ENCODE data around the gene TTLL11.

The TTLL11 gene

GRCh38 chr9:121889990-121890563, 203.0 kb downstream of the TTLL11 start:
- Histone ChIP-seq H3K23ac (ENCODE audit: low read depth, low read length, poor library complexity) (no peak overlapping the region), H3K4ac (ENCODE audit: low read length) (no peak overlapping the region), H2BK5ac (ENCODE audit: low read length) (no peak overlapping the region), H2AFZ (ENCODE audit: low read length) (no peak overlapping the region), H3K27me3 (ENCODE audit: control insufficient read depth in 3 of 3, insufficient read depth in 3 of 3, low read depth in 1 of 3, low read length in 3 of 3) (peaks cover 0 to 52% (median under 1%) of the 10 kb centered on the region in 3 experiments), H3K14ac (ENCODE audit: low read length) (no peak overlapping the region), H3K4me3 (ENCODE audit: low read length in 2 of 2) (no peak overlapping the region), H2BK15ac (ENCODE audit: low read length) (no peak overlapping the region), H4K91ac (ENCODE audit: low read depth, low read length, poor library complexity) (no peak overlapping the region), H3K27ac (replicated peaks; ENCODE audit: low read length) (no peak overlapping the region), H2AK5ac (ENCODE audit: low read depth, low read length) (peak overlapping the region; percentile 80), H4K8ac (ENCODE audit: low read depth, low read length) (no peak overlapping the region), H3K36me3 (replicated peaks in 1 of 2; ENCODE audit: control insufficient read depth in 2 of 2, insufficient read depth in 2 of 2, low read length in 2 of 2) (no peaks in the 10 kb centered on the region), H3K9me3 (replicated peaks in 1 of 2; ENCODE audit: control insufficient read depth in 2 of 2, insufficient read depth in 1 of 2, low read depth in 1 of 2, low read length in 2 of 2) (no peaks in the 10 kb centered on the region), H3K4me1 (ENCODE audit: control insufficient read depth in 2 of 2, insufficient read depth in 1 of 2, low read depth in 1 of 2, low read length in 2 of 2) (peaks cover 10 to 34% of the 10 kb centered on the region in 2 donors), H2BK120ac (ENCODE audit: low read depth, low read length) (no peak overlapping the region), H3K79me1 (ENCODE audit: low read depth, low read length) (no peaks in the 10 kb centered on the region), H2BK12ac (ENCODE audit: low read length) (no peak overlapping the region), H3K9ac (ENCODE audit: low read depth, low read length, poor library complexity) (peak overlapping the region; percentile 44), H3K4me2 (ENCODE audit: insufficient read depth, low read length, poor library complexity, severe bottlenecking) (no peak overlapping the region), H3K18ac (ENCODE audit: low read length) (peak overlapping the region; percentile 66)
- no peak for DNase-seq (ENCODE audit: low spot score)
- no CpG with 5 or more reads among the region's 2 CpGs for WGBS, 2 donors (ENCODE audit: extremely low coverage in 2 of 2, insufficient read length in 2 of 2, insufficient replicate concordance in 1 of 2)

- DNase-seq (ENCODE audit: low spot score), result no peak
- Histone ChIP-seq H3K23ac (ENCODE audit: low read depth, low read length, poor library complexity) (no peak overlapping the region), H2BK120ac (ENCODE audit: low read depth, low read length) (no peak overlapping the region), H3K4me2 (ENCODE audit: insufficient read depth, low read length, poor library complexity, severe bottlenecking) (no peak overlapping the region), H3K18ac (ENCODE audit: low read length) (no peak overlapping the region), H3K36me3 (replicated peaks in 1 of 2; ENCODE audit: control insufficient read depth in 2 of 2, insufficient read depth in 2 of 2, low read length in 2 of 2) (no peaks in the 10 kb centered on the region), H3K9ac (ENCODE audit: low read depth, low read length, poor library complexity) (no peak overlapping the region), H4K8ac (ENCODE audit: low read depth, low read length) (no peak overlapping the region), H3K9me3 (replicated peaks in 1 of 2; ENCODE audit: control insufficient read depth in 2 of 2, insufficient read depth in 1 of 2, low read depth in 1 of 2, low read length in 2 of 2) (no peaks in the 10 kb centered on the region), H3K4me1 (ENCODE audit: control insufficient read depth in 2 of 2, insufficient read depth in 1 of 2, low read depth in 1 of 2, low read length in 2 of 2) (peaks cover 22 to 47% of the 10 kb centered on the region in 2 donors), H3K79me1 (ENCODE audit: low read depth, low read length) (no peaks in the 10 kb centered on the region), H2AK5ac (ENCODE audit: low read depth, low read length) (no peak overlapping the region), H2BK5ac (ENCODE audit: low read length) (no peak overlapping the region), H4K91ac (ENCODE audit: low read depth, low read length, poor library complexity) (no peak overlapping the region), H3K4ac (ENCODE audit: low read length) (no peak overlapping the region), H2AFZ (ENCODE audit: low read length) (no peak overlapping the region), H2BK15ac (ENCODE audit: low read length) (no peak overlapping the region), H3K27ac (replicated peaks; ENCODE audit: low read length) (no peak overlapping the region), H3K14ac (ENCODE audit: low read length) (no peak overlapping the region), H3K4me3 (ENCODE audit: low read length in 2 of 2) (no peak overlapping the region), H2BK12ac (ENCODE audit: low read length) (no peak overlapping the region), H3K27me3 (ENCODE audit: control insufficient read depth in 3 of 3, insufficient read depth in 3 of 3, low read depth in 1 of 3, low read length in 3 of 3) (peaks cover 0 to 58% (median 0%) of the 10 kb centered on the region in 3 experiments)
- no CpG with 5 or more reads among the region's 4 CpGs for WGBS, 2 donors (ENCODE audit: extremely low coverage in 2 of 2, insufficient read length in 2 of 2, insufficient replicate concordance in 1 of 2)
Observed at GRCh38 chr9:121888438-121888775, 204.7 kb downstream of the TTLL11 start.

- H4K8ac ChIP-seq (ENCODE audit: low read depth, low read length), result no peak overlapping the region
- no peak overlapping the region for H3K9ac ChIP-seq (ENCODE audit: low read depth, low read length, poor library complexity)
- H3K27me3 ChIP-seq (ENCODE audit: control insufficient read depth in 3 of 3, insufficient read depth in 3 of 3, low read depth in 1 of 3, low read length in 3 of 3), result peaks cover 0 to 61% (median 0%) of the 10 kb centered on the region in 3 experiments
- no peak overlapping the region for H3K4me3 ChIP-seq (ENCODE audit: low read length in 2 of 2)
- H2AFZ ChIP-seq (ENCODE audit: low read length), result no peak overlapping the region
- H2BK12ac ChIP-seq (ENCODE audit: low read length), result no peak overlapping the region
- peaks cover 22 to 53% of the 10 kb centered on the region in 2 donors for H3K4me1 ChIP-seq (ENCODE audit: control insufficient read depth in 2 of 2, insufficient read depth in 1 of 2, low read depth in 1 of 2, low read length in 2 of 2)
- no peak for DNase-seq (ENCODE audit: low spot score)
- H3K9me3 ChIP-seq (replicated peaks in 1 of 2; ENCODE audit: control insufficient read depth in 2 of 2, insufficient read depth in 1 of 2, low read depth in 1 of 2, low read length in 2 of 2), result no peaks in the 10 kb centered on the region
- no peak overlapping the region for H2BK120ac ChIP-seq (ENCODE audit: low read depth, low read length)
- no peak overlapping the region for H2BK5ac ChIP-seq (ENCODE audit: low read length)
- no peak overlapping the region for H2AK5ac ChIP-seq (ENCODE audit: low read depth, low read length)
- H3K23ac ChIP-seq (ENCODE audit: low read depth, low read length, poor library complexity), result no peak overlapping the region
- no peak overlapping the region for H3K4ac ChIP-seq (ENCODE audit: low read length)
- no peak overlapping the region for H2BK15ac ChIP-seq (ENCODE audit: low read length)
- H3K14ac ChIP-seq (ENCODE audit: low read length), result no peak overlapping the region
- peak overlapping the region; percentile 15 for H3K18ac ChIP-seq (ENCODE audit: low read length)
- H3K36me3 ChIP-seq (replicated peaks in 1 of 2; ENCODE audit: control insufficient read depth in 2 of 2, insufficient read depth in 2 of 2, low read length in 2 of 2), result no peaks in the 10 kb centered on the region
- no peak overlapping the region for H3K4me2 ChIP-seq (ENCODE audit: insufficient read depth, low read length, poor library complexity, severe bottlenecking)
- no CpG with 5 or more reads among the region's 13 CpGs for WGBS, 2 donors (ENCODE audit: extremely low coverage in 2 of 2, insufficient read length in 2 of 2, insufficient replicate concordance in 1 of 2)
- no peaks in the 10 kb centered on the region for H3K79me1 ChIP-seq (ENCODE audit: low read depth, low read length)
- no peak overlapping the region for H4K91ac ChIP-seq (ENCODE audit: low read depth, low read length, poor library complexity)
- no peak overlapping the region for H3K27ac ChIP-seq (replicated peaks; ENCODE audit: low read length)
Observed at GRCh38 chr9:121887553-121888437, 205.3 kb downstream of the TTLL11 start.

- no peak overlapping the region for H3K4ac ChIP-seq (ENCODE audit: low read length)
- no peak overlapping the region for H3K14ac ChIP-seq (ENCODE audit: low read length)
- no peak overlapping the region for H3K4me2 ChIP-seq (ENCODE audit: insufficient read depth, low read length, poor library complexity, severe bottlenecking)
- no peak overlapping the region for H3K18ac ChIP-seq (ENCODE audit: low read length)
- H4K8ac ChIP-seq (ENCODE audit: low read depth, low read length), result no peak overlapping the region
- H3K27me3 ChIP-seq (ENCODE audit: control insufficient read depth in 3 of 3, insufficient read depth in 3 of 3, low read depth in 1 of 3, low read length in 3 of 3), result peaks cover 0 to 70% (median 0%) of the 10 kb centered on the region in 3 experiments
- peaks cover 22 to 58% of the 10 kb centered on the region in 2 donors for H3K4me1 ChIP-seq (ENCODE audit: control insufficient read depth in 2 of 2, insufficient read depth in 1 of 2, low read depth in 1 of 2, low read length in 2 of 2)
- H2BK15ac ChIP-seq (ENCODE audit: low read length), result no peak overlapping the region
- H2AFZ ChIP-seq (ENCODE audit: low read length), result no peak overlapping the region
- H2AK5ac ChIP-seq (ENCODE audit: low read depth, low read length), result no peak overlapping the region
- H3K9me3 ChIP-seq (replicated peaks in 1 of 2; ENCODE audit: control insufficient read depth in 2 of 2, insufficient read depth in 1 of 2, low read depth in 1 of 2, low read length in 2 of 2), result no peaks in the 10 kb centered on the region
- H3K27ac ChIP-seq (replicated peaks; ENCODE audit: low read length), result no peak overlapping the region
- H2BK120ac ChIP-seq (ENCODE audit: low read depth, low read length), result no peak overlapping the region
- no peaks in the 10 kb centered on the region for H3K79me1 ChIP-seq (ENCODE audit: low read depth, low read length)
- no peak overlapping the region for H3K4me3 ChIP-seq (ENCODE audit: low read length in 2 of 2)
- no peak overlapping the region for H3K9ac ChIP-seq (ENCODE audit: low read depth, low read length, poor library complexity)
- no peak overlapping the region for H3K23ac ChIP-seq (ENCODE audit: low read depth, low read length, poor library complexity)
- H2BK12ac ChIP-seq (ENCODE audit: low read length), result no peak overlapping the region
- H4K91ac ChIP-seq (ENCODE audit: low read depth, low read length, poor library complexity), result no peak overlapping the region
- no CpG with 5 or more reads among the region's 11 CpGs for WGBS, 2 donors (ENCODE audit: extremely low coverage in 2 of 2, insufficient read length in 2 of 2, insufficient replicate concordance in 1 of 2)
- DNase-seq (ENCODE audit: low spot score), result no peak
- no peak overlapping the region for H2BK5ac ChIP-seq (ENCODE audit: low read length)
- no peaks in the 10 kb centered on the region for H3K36me3 ChIP-seq (replicated peaks in 1 of 2; ENCODE audit: control insufficient read depth in 2 of 2, insufficient read depth in 2 of 2, low read length in 2 of 2)
Observed at GRCh38 chr9:121886759-121887485, 206.2 kb downstream of the TTLL11 start.
